Right cardiac atrium (tissue), 5 donors: ENCODE measurements around the gene LRTM2. TPM values are rescaled to one million over a fixed set of nuclear protein-coding genes. Genes with fewer than 3 reads are reported as not detected.

Experiments
- ATAC-seq, 2 donors: fragments of 200-7000 bp; cut with Tn5 transposase; one replicate each; pipeline versions ENCODE4 v1.8.0 to v1.9.1; 2020; ENCODE audit warnings: moderate library complexity in 2 of 2, mild to moderate bottlenecking in 1 of 2
- DNase-seq, 3 donors: peaks; one replicate each; pipeline ENCODE4 v3.0.0-alpha.2; 2020
- H3K27ac ChIP-seq: one replicate; pipeline ENCODE4 v1.5.1; 2013; ENCODE audit warnings: mild to moderate bottlenecking, low read length, control low read depth, moderate library complexity
- H3K27me3 ChIP-seq: one replicate; pipeline ENCODE4 v1.6.1; 2013; ENCODE audit not compliant: control insufficient read depth, insufficient read depth
- H3K4me1 ChIP-seq: one replicate; pipeline ENCODE4 v1.6.1; 2013; ENCODE audit warnings: low read length; ENCODE audit not compliant: control insufficient read depth, insufficient read depth
- H3K4me3 ChIP-seq: one replicate; pipeline ENCODE4 v1.5.1; 2013; ENCODE audit warnings: low read length, control low read depth
- H3K9me3 ChIP-seq: one replicate; pipeline ENCODE4 v1.6.1; 2013; ENCODE audit warnings: low read length; ENCODE audit not compliant: control insufficient read depth
- WGBS: extraction: QIAGEN DNeasy Blood & Tissue Kit; methylation state at CpG from one replicate; pipeline ENCODE4 v1.1.7; 2013; 5-methylcytosine and 5-hydroxymethylcytosine counted together
- intact Hi-C, 4 donors: fragments of 100-400 bp; cut with DNase I; formaldehyde crosslinking; loops; one replicate each; pipeline versions ENCODE4 v1.11.0 to v1.14.0; 2022 to 2023
- polyA plus RNA-seq: library from polyadenylated mRNA; stranded (reverse); fragments of 200-250 nt; gene quantifications from one replicate; pipeline ENCODE4 v1.2.3, GENCODE V29; 2013
- total RNA-seq, 4 donors: library from RNA; stranded (reverse); fragmentation: NEBNext Ultra II Directional; extraction: Animal tissue kit (Norgen Biotek cat#: 25700); gene quantifications; one replicate each; pipeline ENCODE4 v1.2.1, GENCODE V29; 2021
- donor health status: healthy with polysubstance abuse.
- donor health status: DM: no; HTN: yes; CAD: no.
- donor health status: DM: no; HTN: no; CAD: no.
- donor health status: DM: no; HTN: yes; CAD: no; lungs with severe emphysema.
- donor health status: DM: yes; HTN: yes; CAD: no.

LRTM2 gene
- total and polyA plus RNA-seq, 5 donors = not detected

- ATAC-seq (no peak), DNase-seq (no peak)
- intact Hi-C loops = no loop called here
- Histone ChIP-seq H3K27me3 (no peaks in the 10 kb centered on the region), H3K4me3 (no peak overlapping the region), H3K27ac (no peak overlapping the region), H3K4me1 (no peaks in the 10 kb centered on the region), H3K9me3 (no peaks in the 10 kb centered on the region)
- WGBS = 71% methylated on average over 24 of the region's 24 CpGs
Measured at GRCh38 chr12:1839956-1840951, 19.9 kb downstream of the LRTM2 start.

GRCh38 chr12:1840981-1841425 is 20.6 kb downstream of the LRTM2 start:
- no peak for DNase-seq
- Histone ChIP-seq H3K27me3 (no peaks in the 10 kb centered on the region), H3K27ac (no peak overlapping the region), H3K4me1 (no peaks in the 10 kb centered on the region), H3K9me3 (no peaks in the 10 kb centered on the region), H3K4me3 (no peak overlapping the region)
- WGBS = 84% methylated on average over 16 of the region's 16 CpGs
- no peak for ATAC-seq
- intact Hi-C loops = no loop called here

GRCh38 chr12:1841586-1842182 is 21.3 kb downstream of the LRTM2 start:
- Histone ChIP-seq H3K9me3 (no peaks in the 10 kb centered on the region), H3K27ac (no peak overlapping the region), H3K4me3 (no peak overlapping the region), H3K4me1 (no peaks in the 10 kb centered on the region), H3K27me3 (no peaks in the 10 kb centered on the region)
- WGBS = 83% methylated on average over 13 of the region's 13 CpGs
- intact Hi-C loops = no loop called here
- DNase-seq (no peak), ATAC-seq (no peak)

- Histone ChIP-seq H3K27ac (no peak overlapping the region), H3K9me3 (no peaks in the 10 kb centered on the region), H3K4me1 (no peaks in the 10 kb centered on the region), H3K4me3 (no peak overlapping the region), H3K27me3 (no peaks in the 10 kb centered on the region)
- intact Hi-C loops = no loop called here
- DNase-seq (no peak), ATAC-seq (no peak)
- 76% methylated on average over 18 of the region's 18 CpGs for WGBS
Measured at GRCh38 chr12:1842183-1842904, 22.0 kb downstream of the LRTM2 start.

GRCh38 chr12:1842905-1843640 is 22.7 kb downstream of the LRTM2 start:
- intact Hi-C loops = no loop called here
- ATAC-seq = no peak
- Histone ChIP-seq H3K4me1 (no peaks in the 10 kb centered on the region), H3K27ac (no peak overlapping the region), H3K27me3 (no peaks in the 10 kb centered on the region), H3K9me3 (no peaks in the 10 kb centered on the region), H3K4me3 (no peak overlapping the region)
- no peak for DNase-seq
- 68% methylated on average over 16 of the region's 16 CpGs for WGBS

- Histone ChIP-seq H3K4me1 (no peaks in the 10 kb centered on the region), H3K27ac (no peak overlapping the region), H3K27me3 (no peaks in the 10 kb centered on the region), H3K4me3 (no peak overlapping the region), H3K9me3 (no peaks in the 10 kb centered on the region)
- no peak for DNase-seq
- 68% methylated on average over 3 of the region's 3 CpGs for WGBS
- intact Hi-C loops = no loop called here
- no peak for ATAC-seq
Measured at GRCh38 chr12:1843641-1844005, 23.3 kb downstream of the LRTM2 start.

GRCh38 chr12:1844223-1844622 is 23.9 kb downstream of the LRTM2 start:
- DNase-seq (no peak), ATAC-seq (no peak)
- 67% methylated on average over 10 of the region's 10 CpGs for WGBS
- Histone ChIP-seq H3K9me3 (no peaks in the 10 kb centered on the region), H3K4me3 (no peak overlapping the region), H3K27me3 (no peaks in the 10 kb centered on the region), H3K27ac (no peak overlapping the region), H3K4me1 (no peaks in the 10 kb centered on the region)
- intact Hi-C loops = no loop called here

GRCh38 chr12:1844661-1845409 is 24.5 kb downstream of the LRTM2 start:
- no peaks in the 10 kb centered on the region for H3K27me3 ChIP-seq
- whole genome bisulfite sequencing = 41% methylated on average over 12 of the region's 12 CpGs

GRCh38 chr12:1845427-1845826 is 25.1 kb downstream of the LRTM2 start:
- Histone ChIP-seq H3K9me3 (no peaks in the 10 kb centered on the region), H3K4me3 (no peak overlapping the region), H3K27ac (no peak overlapping the region), H3K4me1 (no peaks in the 10 kb centered on the region), H3K27me3 (no peaks in the 10 kb centered on the region)
- no peak for DNase-seq
- WGBS = 85% methylated on average over 14 of the region's 14 CpGs
- no peak for ATAC-seq
- intact Hi-C loops = no loop called here

More at GRCh38 chr12:1844661-1845409, 24.5 kb downstream of the LRTM2 start:
- ATAC-seq (no peak), DNase-seq (no peak)
- H3K4me1 ChIP-seq = no peaks in the 10 kb centered on the region
- H3K9me3 ChIP-seq = no peaks in the 10 kb centered on the region
- intact Hi-C loops = no loop called here
- H3K4me3 ChIP-seq = no peak overlapping the region
- H3K27ac ChIP-seq = no peak overlapping the region

- Histone ChIP-seq H3K9me3 (no peaks in the 10 kb centered on the region), H3K4me3 (no peak overlapping the region), H3K27ac (no peak overlapping the region), H3K27me3 (no peaks in the 10 kb centered on the region), H3K4me1 (no peaks in the 10 kb centered on the region)
- WGBS = 89% methylated on average over 5 of the region's 5 CpGs
- intact Hi-C loops = no loop called here
- DNase-seq (no peak), ATAC-seq (no peak)
Measured at GRCh38 chr12:1845886-1846285, 25.5 kb downstream of the LRTM2 start.
